Measurements from ENCODE around the gene TCERG1L.

GRCh38 chr10:131264110-131264788 is 47.3 kb downstream of the TCERG1L start:
- TF ChIP-seq CTCF (IDR thresholded peaks at IDR 0.05; ENCODE audit: insufficient read depth, low read length) (no peak), POLR2AphosphoS5 (IDR thresholded peaks at IDR 0.05; ENCODE audit: low read depth) (no peak), REST (IDR thresholded peaks at IDR 0.05; ENCODE audit: insufficient replicate concordance, low read depth) (no peak), GABPA (IDR thresholded peaks at IDR 0.05; ENCODE audit: low read depth) (no peak)
